Measurements from ENCODE around the gene VAV3. TPM values are rescaled to one million over a fixed set of nuclear protein-coding genes. Genes with fewer than 3 reads are reported as not detected.
A peak's percentile ranks its signal among the peaks of the same experiment; 100 is the strongest.

Gene VAV3
- 0.57 and 0.93 TPM in 2 replicates for total RNA-seq (2022)
- Bru-seq, nascent RNA: percentile 25 among the genes with signal in this experiment
- BruChase-seq, experiment 1, labeled RNA remaining after a 2-hour chase: percentile 15 among the genes with signal in this experiment
- BruChase-seq, experiment 2, labeled RNA remaining after a 6-hour chase: percentile 9 among the genes with signal in this experiment
- long read RNA-seq, partial matches to known transcripts: 0 of 2 reads
- long read RNA-seq, other reads (novel, unspliced or antisense): 0 of 2 reads

- no peak within 1 kb of the TSS for H3K27ac Mint-ChIP-seq (ENCODE audit: unreplicated experiment)
- Histone ChIP-seq H3K27me3 (replicated peaks; ENCODE audit: control insufficient read depth, insufficient read depth, low read length) (no peaks in the 10 kb centered on the region), H3K36me3 (ENCODE audit: control insufficient read depth, insufficient read depth, low read length) (no peaks in the 10 kb centered on the region), H3K4me3 (ENCODE audit: low read depth, low read length) (no peak within 1 kb of the TSS), H3K9me3 (no peaks in the 10 kb centered on the region), H3K4me1 (no peaks in the 10 kb centered on the region)
- BruUV-seq (replicated peaks): no TSS peak
- no peaks in the 10 kb centered on the region for H3K4me1 Mint-ChIP-seq (ENCODE audit: low read depth, unreplicated experiment)
- no peak for TF ChIP-seq CTCF (IDR thresholded peaks at IDR 0.05; ENCODE audit: insufficient read depth in 1 of 2, low read depth in 1 of 2, low read length in 1 of 2, severe bottlenecking in 1 of 2, unreplicated experiment in 1 of 2)
- H3K27me3 Mint-ChIP-seq (ENCODE audit: insufficient read depth, unreplicated experiment): no peaks in the 10 kb centered on the region
- ChIA-PET CTCF (no interaction called here), POLR2A (no interaction called here)
- H3K36me3 Mint-ChIP-seq (ENCODE audit: insufficient read depth, unreplicated experiment): no peaks in the 10 kb centered on the region
- H3K9me3 Mint-ChIP-seq (ENCODE audit: unreplicated experiment): no peaks in the 10 kb centered on the region
- intact Hi-C loops (cut with micrococcal nuclease; ENCODE audit: unreplicated experiment): no loop called here
- H3K4me3 Mint-ChIP-seq (ENCODE audit: unreplicated experiment): peak within 1 kb of the TSS; percentile 64
- no peak for DNase-seq
These were observed at the start of gene VAV3 for GRCh38 chr1:107965110-107965991. Gene VAV3, minus strand, starts transcription at chr1:107965180. Its CDS starts 311 bp downstream, at chr1:107964869.

- no peak overlapping the region for H3K4me3 Mint-ChIP-seq (ENCODE audit: unreplicated experiment)
- H3K4me1 ChIP-seq: peaks cover 4% of the 10 kb centered on the region; the same call in 1 of the 2 replicates
- intact Hi-C loops (cut with micrococcal nuclease; ENCODE audit: unreplicated experiment): no loop called here
- H3K27ac Mint-ChIP-seq (ENCODE audit: unreplicated experiment): no peak overlapping the region
- TF ChIP-seq CTCF (IDR thresholded peaks at IDR 0.05; ENCODE audit: insufficient read depth in 1 of 2, low read depth in 1 of 2, low read length in 1 of 2, severe bottlenecking in 1 of 2, unreplicated experiment in 1 of 2): no peak
- ChIA-PET POLR2A (no interaction called here), CTCF (no interaction called here)
- H3K36me3 ChIP-seq (ENCODE audit: control insufficient read depth, insufficient read depth, low read length): no peaks in the 10 kb centered on the region
- no peak overlapping the region for H3K4me3 ChIP-seq (ENCODE audit: low read depth, low read length)
- no peaks in the 10 kb centered on the region for H3K36me3 Mint-ChIP-seq (ENCODE audit: insufficient read depth, unreplicated experiment)
- no peaks in the 10 kb centered on the region for H3K27me3 ChIP-seq (replicated peaks; ENCODE audit: control insufficient read depth, insufficient read depth, low read length)
- no peaks in the 10 kb centered on the region for H3K9me3 ChIP-seq
- no peak for DNase-seq
- no peaks in the 10 kb centered on the region for H3K9me3 Mint-ChIP-seq (ENCODE audit: unreplicated experiment)
- H3K27me3 Mint-ChIP-seq (ENCODE audit: insufficient read depth, unreplicated experiment): no peaks in the 10 kb centered on the region
- no TSS peak for BruUV-seq (replicated peaks)
- H3K4me1 Mint-ChIP-seq (ENCODE audit: low read depth, unreplicated experiment): peaks cover 7% of the 10 kb centered on the region
These were observed 47.6 kb upstream of the VAV3 start for GRCh38 chr1:108012553-108012952.

GRCh38 chr1:108011295-108011694, 46.3 kb upstream of the VAV3 start:
- Mint-ChIP-seq H3K27me3 (ENCODE audit: insufficient read depth, unreplicated experiment) (no peaks in the 10 kb centered on the region), H3K4me3 (ENCODE audit: unreplicated experiment) (no peak overlapping the region), H3K4me1 (ENCODE audit: low read depth, unreplicated experiment) (no peaks in the 10 kb centered on the region), H3K9me3 (ENCODE audit: unreplicated experiment) (no peaks in the 10 kb centered on the region), H3K27ac (ENCODE audit: unreplicated experiment) (no peak overlapping the region), H3K36me3 (ENCODE audit: insufficient read depth, unreplicated experiment) (no peaks in the 10 kb centered on the region)
- 0 out of 2 replicates have a peak, but pooled peaks cover under 1% of the 10 kb centered on the region for H3K4me1 ChIP-seq
- H3K36me3 ChIP-seq (ENCODE audit: control insufficient read depth, insufficient read depth, low read length): no peaks in the 10 kb centered on the region
- ChIA-PET POLR2A (no interaction called here), CTCF (no interaction called here)
- intact Hi-C loops (cut with micrococcal nuclease; ENCODE audit: unreplicated experiment): no loop called here
- no peaks in the 10 kb centered on the region for H3K9me3 ChIP-seq
- no peaks in the 10 kb centered on the region for H3K27me3 ChIP-seq (replicated peaks; ENCODE audit: control insufficient read depth, insufficient read depth, low read length)
- H3K4me3 ChIP-seq (ENCODE audit: low read depth, low read length): no peak overlapping the region
- TF ChIP-seq CTCF (IDR thresholded peaks at IDR 0.05; ENCODE audit: insufficient read depth in 1 of 2, low read depth in 1 of 2, low read length in 1 of 2, severe bottlenecking in 1 of 2, unreplicated experiment in 1 of 2): no peak
- DNase-seq: no peak
- no TSS peak for BruUV-seq (replicated peaks)

Measured in Caco-2 (cell line).